ENCODE measurements around the gene CLDN11.

CLDN11 gene

DNA sequence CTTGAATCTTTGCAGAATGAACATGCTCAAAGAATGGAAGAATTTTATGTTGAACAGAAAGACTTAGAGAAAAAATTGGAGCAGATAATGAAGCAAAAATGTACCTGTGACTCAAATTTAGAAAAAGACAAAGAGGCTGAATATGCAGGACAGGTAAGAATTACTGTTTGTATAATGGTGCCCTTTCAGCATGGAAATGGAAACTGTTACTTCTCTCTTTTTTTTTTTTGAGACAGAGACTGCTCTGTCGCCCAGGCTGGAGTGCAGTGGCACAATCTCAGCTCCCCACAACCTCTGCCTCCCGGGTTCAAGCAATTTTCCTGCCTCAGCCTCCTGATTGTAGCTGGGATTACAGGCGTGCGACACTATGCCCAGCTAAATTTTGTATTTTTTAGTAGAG is 27.6 kb upstream of the CLDN11 start:
- TF ChIP-seq, protein P1, sequence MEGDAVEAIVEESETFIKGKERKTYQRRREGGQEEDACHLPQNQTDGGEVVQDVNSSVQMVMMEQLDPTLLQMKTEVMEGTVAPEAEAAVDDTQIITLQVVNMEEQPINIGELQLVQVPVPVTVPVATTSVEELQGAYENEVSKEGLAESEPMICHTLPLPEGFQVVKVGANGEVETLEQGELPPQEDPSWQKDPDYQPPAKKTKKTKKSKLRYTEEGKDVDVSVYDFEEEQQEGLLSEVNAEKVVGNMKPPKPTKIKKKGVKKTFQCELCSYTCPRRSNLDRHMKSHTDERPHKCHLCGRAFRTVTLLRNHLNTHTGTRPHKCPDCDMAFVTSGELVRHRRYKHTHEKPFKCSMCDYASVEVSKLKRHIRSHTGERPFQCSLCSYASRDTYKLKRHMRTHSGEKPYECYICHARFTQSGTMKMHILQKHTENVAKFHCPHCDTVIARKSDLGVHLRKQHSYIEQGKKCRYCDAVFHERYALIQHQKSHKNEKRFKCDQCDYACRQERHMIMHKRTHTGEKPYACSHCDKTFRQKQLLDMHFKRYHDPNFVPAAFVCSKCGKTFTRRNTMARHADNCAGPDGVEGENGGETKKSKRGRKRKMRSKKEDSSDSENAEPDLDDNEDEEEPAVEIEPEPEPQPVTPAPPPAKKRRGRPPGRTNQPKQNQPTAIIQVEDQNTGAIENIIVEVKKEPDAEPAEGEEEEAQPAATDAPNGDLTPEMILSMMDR (conservative IDR thresholded peaks at IDR 0.05; ENCODE audit: control insufficient read depth, insufficient read depth, low read depth, low read length): no peak
- H3K4me3 ChIP-seq (ENCODE audit: control insufficient read depth, low read depth, low read length): no peak overlapping the region
- no peak for DNase-seq (ENCODE audit: low read depth)

DNA sequence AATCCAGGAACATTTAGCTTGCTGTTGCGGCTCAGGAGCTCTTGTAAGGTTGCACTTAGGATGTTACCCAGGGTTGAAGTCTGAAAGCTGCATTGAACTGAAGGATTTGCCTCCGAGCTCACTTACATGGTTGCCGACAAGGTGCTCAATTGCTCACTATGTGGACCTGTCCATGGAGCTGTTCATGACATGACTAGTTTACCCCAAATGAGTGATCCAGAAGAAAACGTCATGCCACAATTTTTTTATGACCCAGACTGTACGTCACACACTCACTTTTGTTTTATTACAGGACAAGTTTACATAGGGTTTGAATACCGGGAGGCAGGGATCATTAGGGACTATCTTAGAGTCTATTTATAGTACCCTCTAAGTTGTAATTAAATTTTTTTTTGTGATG is 21.0 kb upstream of the CLDN11 start:
- no peak overlapping the region for H3K4me3 ChIP-seq (ENCODE audit: control insufficient read depth, low read depth, low read length)
- DNase-seq (ENCODE audit: low read depth): no peak
- TF ChIP-seq, protein P1 (conservative IDR thresholded peaks at IDR 0.05; ENCODE audit: control insufficient read depth, insufficient read depth, low read depth, low read length): no peak

DNA sequence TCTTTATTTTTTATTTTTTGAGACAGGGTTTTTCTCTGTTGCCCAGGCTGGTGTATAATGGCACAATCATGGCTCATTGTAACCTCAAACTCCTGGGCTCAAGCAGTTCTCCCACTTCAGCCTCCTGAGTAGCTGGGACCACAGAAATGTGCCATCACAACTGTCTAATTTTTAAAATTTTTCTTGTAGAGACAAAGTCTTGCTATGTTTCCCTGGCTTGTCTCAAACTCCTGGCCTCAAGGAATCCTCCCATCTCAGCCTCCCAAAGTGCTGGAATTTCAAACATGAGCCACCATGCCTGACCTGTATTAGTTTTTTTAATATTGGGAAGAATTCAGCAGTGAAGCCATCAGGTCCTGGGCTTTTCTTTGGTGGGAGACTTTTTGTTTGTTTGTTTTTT is 13.6 kb upstream of the CLDN11 start:
- TF ChIP-seq, protein P1 (conservative IDR thresholded peaks at IDR 0.05; ENCODE audit: control insufficient read depth, insufficient read depth, low read depth, low read length): no peak
- H3K4me3 ChIP-seq (ENCODE audit: control insufficient read depth, low read depth, low read length): no peak overlapping the region
- no peak for DNase-seq (ENCODE audit: low read depth)

DNA sequence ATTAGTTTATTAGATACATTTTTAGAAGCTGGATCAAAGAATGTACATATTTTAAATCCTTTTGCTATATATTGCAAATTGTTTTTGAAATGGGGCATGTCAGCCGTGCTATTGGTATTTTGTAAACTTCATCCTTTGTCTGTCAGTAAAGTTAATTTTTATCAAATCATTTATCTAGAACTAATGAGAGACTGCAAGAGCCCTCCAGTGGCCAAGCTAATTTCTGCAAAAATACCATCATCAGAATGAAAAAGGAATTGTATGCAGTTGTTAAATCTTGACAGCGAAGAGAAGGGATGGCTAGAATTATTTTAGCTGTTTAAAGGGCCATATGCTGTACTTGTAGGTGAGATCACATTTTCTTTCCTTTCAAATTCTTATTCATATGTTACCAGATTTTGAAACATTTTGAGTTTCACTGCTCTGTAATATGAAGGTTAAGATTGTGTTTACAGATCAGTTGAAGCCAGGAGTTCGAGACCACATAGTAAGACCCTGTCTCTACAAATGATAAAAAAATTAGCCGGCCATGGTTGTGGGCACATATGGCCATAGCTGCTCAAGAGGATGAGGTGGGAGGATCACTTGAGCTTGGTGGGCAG is 8.1 kb upstream of the CLDN11 start:
- no peak overlapping the region for H3K4me3 ChIP-seq (ENCODE audit: control insufficient read depth, low read depth, low read length)
- TF ChIP-seq, protein P1 (conservative IDR thresholded peaks at IDR 0.05; ENCODE audit: control insufficient read depth, insufficient read depth, low read depth, low read length): peak; percentile 69
- peak; percentile 56 for DNase-seq (ENCODE audit: low read depth)

DNA sequence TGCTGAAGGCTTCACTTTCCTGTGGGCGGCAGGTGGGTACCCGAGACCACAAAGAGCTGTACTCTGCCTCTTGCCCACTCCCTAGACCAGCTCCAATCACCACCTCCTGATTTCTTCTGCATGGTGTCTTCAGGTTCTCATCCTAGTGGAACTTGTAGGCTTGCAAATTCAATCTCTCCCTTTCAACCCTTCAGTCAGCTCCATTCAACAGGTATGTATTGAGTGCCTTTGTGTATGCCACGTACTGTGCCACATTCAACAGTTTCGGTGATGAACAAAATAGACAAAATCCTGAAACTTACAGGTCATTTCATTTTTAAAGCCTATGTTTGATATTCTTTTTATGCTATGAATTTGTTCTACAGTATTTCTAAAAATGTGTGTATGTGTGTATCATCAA is 5.4 kb upstream of the CLDN11 start:
- DNase-seq (ENCODE audit: low read depth): no peak
- TF ChIP-seq, protein P1 (conservative IDR thresholded peaks at IDR 0.05; ENCODE audit: control insufficient read depth, insufficient read depth, low read depth, low read length): no peak
- no peak overlapping the region for H3K4me3 ChIP-seq (ENCODE audit: control insufficient read depth, low read depth, low read length)

DNA sequence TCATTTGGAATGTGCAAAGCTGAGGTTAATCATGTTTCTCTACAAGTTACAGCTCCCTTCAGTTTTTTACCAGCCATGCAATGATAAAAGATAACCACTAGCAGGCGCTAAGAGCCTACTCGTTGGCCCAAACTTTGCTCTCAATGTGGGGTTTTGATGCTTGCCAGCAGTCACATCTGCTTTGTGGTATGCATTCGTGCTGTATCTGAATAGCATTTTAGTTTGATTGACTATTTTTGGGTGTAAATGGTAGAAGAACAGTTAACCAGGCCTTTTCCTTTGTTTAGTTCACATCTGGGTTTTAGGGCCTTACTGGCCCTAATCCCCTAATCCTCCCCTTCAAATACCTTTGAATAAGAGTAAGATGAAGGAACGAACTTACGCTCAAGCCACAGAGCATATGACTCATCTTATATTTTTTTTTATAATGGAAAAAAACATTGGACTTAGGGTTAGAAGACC is 4.4 kb upstream of the CLDN11 start:
- no peak overlapping the region for H3K4me3 ChIP-seq (ENCODE audit: control insufficient read depth, low read depth, low read length)
- DNase-seq (ENCODE audit: low read depth): peak; percentile 95
- TF ChIP-seq, protein P1 (conservative IDR thresholded peaks at IDR 0.05; ENCODE audit: control insufficient read depth, insufficient read depth, low read depth, low read length): peak; percentile 100

DNA sequence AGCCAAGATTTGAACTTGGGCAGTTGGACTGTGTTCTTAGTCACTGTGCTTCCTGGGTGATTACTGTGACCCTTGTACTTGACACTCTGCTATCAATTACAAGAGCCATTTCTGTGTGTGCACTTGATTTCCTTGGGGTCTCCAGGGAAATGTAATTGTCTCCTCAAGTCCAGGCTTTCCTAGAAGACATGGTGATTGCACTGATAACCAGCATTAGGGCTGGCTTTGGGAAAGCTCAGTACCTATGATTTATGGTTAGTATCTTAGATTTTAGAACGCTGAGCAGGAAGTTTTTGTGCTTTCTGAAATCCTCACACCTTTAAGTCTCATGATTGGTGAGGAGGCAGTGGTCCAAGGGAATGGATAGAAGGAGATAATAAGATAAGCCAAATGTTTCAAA is 1.6 kb upstream of the CLDN11 start:
- TF ChIP-seq, protein P1 (conservative IDR thresholded peaks at IDR 0.05; ENCODE audit: control insufficient read depth, insufficient read depth, low read depth, low read length): no peak
- DNase-seq (ENCODE audit: low read depth): no peak
- no peak overlapping the region for H3K4me3 ChIP-seq (ENCODE audit: control insufficient read depth, low read depth, low read length)
